ENCODE measurements around the gene R3HDM2.

Gene R3HDM2

DNA sequence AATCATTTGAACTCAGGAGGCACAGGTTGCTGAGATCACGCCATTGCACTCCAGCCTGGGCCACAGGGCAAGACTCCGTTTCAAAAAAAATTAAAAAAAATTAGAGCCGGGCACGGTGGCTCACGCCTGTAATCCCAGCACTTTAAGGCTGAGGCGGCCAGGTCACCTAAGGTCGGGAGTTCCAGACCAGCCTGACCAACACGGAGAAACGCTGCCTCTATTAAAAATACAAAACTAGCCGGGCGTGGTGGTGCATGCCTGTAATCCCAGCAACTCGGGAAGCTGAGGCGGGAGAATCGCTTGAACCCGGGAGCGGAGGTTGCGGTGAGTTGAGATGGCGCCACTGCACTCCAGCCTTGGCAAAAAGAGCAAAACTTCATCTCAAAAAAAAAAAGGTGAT is 35.7 kb downstream of the R3HDM2 start:
- TF ChIP-seq GATA3 (IDR thresholded peaks at IDR 0.05; ENCODE audit: low read depth, low read length), result no peak
- TF ChIP-seq GATA2 (IDR thresholded peaks at IDR 0.05; ENCODE audit: low read depth, low read length), result no peak

DNA sequence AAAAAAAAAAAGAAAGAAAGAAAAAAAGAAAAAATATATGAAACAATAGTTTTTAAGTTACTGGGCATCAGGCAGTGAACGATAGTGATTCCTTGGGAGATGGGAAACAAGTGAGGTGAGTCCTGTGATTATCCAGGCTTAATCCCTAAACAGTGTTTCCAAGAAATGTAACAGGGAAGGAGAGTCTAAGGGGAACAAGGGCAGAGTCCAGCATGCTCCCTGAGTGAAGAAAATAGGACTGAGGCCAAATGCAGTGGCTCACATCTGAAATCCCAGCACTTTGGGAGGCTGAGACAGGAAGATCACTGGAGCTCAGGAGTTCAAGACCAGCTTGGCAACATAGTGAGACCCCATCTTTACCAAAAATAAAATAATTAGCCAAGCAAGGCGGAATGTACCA is 40.7 kb downstream of the R3HDM2 start:
- TF ChIP-seq GATA3 (IDR thresholded peaks at IDR 0.05; ENCODE audit: low read depth, low read length) (no peak), GATA2 (IDR thresholded peaks at IDR 0.05; ENCODE audit: low read depth, low read length) (no peak)

DNA sequence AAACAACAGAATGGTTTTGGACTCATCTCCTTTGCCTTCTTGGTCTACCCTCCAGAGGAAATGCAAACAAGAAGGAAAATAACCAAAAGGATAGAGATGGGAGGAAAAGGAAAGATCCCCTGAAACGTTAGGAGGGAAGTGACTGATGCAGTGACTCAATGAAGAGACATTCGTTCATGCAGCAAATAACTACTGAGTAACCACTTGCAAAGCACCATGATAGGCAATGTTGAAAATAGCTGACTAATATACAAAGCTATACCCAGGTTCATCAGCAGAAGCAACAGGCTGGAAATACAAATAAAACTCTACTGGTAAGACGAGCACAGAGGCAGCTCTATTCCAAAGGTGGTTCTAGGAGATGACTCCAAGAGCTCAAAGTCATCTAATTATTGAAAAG is 41.8 kb downstream of the R3HDM2 start:
- TF ChIP-seq GATA2 (IDR thresholded peaks at IDR 0.05; ENCODE audit: low read depth, low read length) (no peak), GATA3 (IDR thresholded peaks at IDR 0.05; ENCODE audit: low read depth, low read length) (no peak)

DNA sequence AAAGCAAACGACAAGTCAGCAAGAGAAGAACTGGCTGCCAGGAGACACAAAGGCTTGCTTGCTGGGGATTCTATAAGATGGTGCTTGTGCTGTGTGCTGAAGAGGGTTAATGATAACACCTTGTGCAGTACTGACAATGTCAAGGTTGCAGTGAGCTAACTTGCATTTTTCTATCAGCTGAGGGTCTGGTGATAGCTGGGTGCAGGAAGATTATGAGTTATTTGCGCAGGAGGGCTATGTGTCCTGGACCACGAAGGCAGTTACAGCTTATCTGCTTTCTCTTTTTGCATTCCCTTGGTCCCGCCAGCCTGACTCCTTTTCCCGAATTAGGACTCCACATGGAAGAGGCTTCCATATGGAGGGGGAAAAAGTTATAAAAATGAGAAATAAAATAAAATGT is 42.4 kb downstream of the R3HDM2 start:
- TF ChIP-seq GATA2 (IDR thresholded peaks at IDR 0.05; ENCODE audit: low read depth, low read length) (no peak), GATA3 (IDR thresholded peaks at IDR 0.05; ENCODE audit: low read depth, low read length) (no peak)

DNA sequence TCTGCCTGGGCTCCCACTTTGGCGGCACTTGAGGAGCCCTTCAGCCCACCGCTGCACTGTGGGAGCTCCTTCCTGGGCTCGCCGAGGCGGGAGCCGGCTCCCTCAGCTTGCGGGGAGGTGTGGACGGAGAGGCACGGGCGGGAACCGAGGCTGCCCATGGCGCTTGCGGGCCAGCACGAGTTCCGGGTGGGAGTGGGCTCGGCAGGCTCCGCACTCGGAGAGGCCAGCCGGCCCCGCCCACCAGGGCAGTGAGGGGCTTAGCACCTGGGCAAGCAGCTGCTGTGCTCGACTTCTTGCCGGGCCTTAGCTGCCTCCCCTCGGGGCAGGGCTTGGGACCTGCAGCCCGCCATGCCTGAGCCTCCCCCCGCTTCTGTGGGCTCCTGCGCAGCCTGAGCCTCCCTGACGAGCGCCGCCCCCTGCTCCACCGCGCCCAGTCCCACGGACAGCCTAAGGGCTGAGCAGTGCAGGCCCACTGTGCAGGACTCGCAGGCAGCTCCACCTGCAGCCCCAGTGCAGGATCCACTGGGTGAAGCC is 44.6 kb downstream of the R3HDM2 start:
- TF ChIP-seq GATA3 (IDR thresholded peaks at IDR 0.05; ENCODE audit: low read depth, low read length), result no peak
- TF ChIP-seq GATA2 (IDR thresholded peaks at IDR 0.05; ENCODE audit: low read depth, low read length), result no peak

DNA sequence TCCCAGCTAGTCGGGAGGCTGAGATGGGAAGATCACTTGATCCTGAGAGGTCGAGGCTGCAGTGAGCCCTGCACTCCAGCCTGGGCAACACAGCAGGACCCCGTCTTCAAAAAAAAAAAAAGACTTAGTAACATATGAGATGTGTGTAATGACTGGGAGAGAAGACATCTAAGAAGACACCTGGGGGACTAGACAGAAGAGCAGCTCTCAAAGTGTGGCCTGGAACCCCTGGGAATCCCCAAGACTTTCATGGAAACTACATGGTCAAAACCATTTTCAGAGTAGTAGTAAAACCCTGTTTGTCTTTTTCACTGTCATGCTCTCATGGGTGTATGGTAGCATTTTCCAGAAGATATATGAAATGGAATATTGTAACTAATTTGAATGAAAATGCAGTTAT is 45.3 kb downstream of the R3HDM2 start:
- TF ChIP-seq GATA2 (IDR thresholded peaks at IDR 0.05; ENCODE audit: low read depth, low read length) (no peak), GATA3 (IDR thresholded peaks at IDR 0.05; ENCODE audit: low read depth, low read length) (no peak)

DNA sequence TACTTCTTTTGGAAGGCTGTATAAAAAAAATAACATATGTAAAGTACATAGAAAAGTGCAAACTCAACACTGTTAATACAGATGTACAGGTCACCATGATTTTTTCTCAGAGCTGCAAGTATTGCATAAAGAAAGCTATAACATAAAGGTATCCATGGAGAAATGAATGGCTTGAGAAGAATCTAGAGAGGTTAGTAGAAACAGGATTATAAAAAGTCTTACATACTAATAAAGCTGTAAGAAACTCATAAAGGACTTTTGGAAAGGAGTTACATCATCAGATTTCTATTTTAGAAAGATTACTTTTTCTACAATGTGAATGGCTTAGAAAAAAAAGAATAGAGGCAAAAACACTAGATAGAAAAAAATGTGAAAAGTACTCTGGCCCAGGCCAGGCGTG is 46.4 kb downstream of the R3HDM2 start:
- TF ChIP-seq GATA3 (IDR thresholded peaks at IDR 0.05; ENCODE audit: low read depth, low read length) (no peak), GATA2 (IDR thresholded peaks at IDR 0.05; ENCODE audit: low read depth, low read length) (no peak)

DNA sequence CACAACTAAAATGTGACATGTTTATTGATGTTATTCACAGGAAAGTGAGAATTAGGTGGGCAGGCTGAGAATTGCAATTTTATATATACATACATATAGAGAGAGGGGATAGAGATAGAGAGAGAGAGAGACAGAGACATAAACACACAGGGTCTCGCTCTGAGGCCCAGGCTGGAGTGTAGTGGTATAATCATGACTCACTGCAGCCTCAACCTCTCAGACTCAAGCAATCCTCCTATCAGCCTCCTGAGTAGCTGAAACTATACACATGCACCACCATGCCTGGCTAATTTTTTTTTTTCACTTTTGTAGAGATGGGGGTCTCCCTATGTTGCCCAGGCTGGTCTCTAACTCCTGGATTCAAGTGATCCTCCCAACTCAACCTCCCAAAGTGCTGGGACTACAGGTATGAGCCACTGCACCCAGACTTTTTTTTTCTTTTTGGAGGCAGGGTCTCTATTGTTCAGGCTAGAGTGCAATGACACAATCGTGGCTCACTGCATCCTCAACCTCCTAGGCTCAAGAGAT is 49.1 kb downstream of the R3HDM2 start:
- TF ChIP-seq GATA2 (IDR thresholded peaks at IDR 0.05; ENCODE audit: low read depth, low read length), result no peak
- no peak for TF ChIP-seq GATA3 (IDR thresholded peaks at IDR 0.05; ENCODE audit: low read depth, low read length)

GRCh38 chr12:57380300-57380699 is 50.5 kb downstream of the R3HDM2 start:
- TF ChIP-seq GATA2 (IDR thresholded peaks at IDR 0.05; ENCODE audit: low read depth, low read length) (no peak), GATA3 (IDR thresholded peaks at IDR 0.05; ENCODE audit: low read depth, low read length) (no peak)

DNA sequence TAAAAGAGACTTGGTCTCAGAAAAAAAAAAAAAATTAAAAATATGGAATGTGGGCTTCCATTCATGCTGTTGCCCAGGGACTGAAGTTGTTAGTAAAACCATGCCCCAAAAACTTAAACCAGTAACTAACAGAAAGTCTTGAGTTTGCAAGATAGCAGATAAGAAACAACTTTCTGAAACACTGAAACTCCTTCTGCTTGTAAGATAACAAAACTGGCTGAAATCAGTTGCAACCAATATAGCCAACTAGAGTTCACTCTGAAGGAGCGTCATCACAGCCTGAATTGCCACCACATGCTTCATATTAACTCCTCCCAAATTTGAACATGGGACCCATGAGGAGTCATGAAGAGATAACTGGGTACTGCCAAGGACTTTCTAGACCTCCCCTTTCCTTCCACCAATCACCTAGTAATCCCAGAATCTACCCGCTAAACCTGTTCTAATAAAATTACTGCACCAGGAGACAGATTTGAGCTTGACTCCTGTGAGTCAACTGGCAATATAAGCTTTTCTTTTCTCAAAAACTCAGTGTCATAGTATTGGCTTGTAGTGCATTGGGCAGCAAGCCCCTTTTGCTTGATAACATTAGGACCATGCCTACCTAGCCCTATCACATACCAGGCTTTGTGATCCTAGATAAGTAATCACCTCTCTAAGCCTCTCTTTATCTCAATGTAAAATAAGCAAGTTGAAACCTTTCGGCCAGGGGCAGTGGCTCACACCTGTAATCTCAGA is 53.6 kb downstream of the R3HDM2 start:
- TF ChIP-seq GATA3 (IDR thresholded peaks at IDR 0.05; ENCODE audit: low read depth, low read length) (no peak), GATA2 (IDR thresholded peaks at IDR 0.05; ENCODE audit: low read depth, low read length) (no peak)

DNA sequence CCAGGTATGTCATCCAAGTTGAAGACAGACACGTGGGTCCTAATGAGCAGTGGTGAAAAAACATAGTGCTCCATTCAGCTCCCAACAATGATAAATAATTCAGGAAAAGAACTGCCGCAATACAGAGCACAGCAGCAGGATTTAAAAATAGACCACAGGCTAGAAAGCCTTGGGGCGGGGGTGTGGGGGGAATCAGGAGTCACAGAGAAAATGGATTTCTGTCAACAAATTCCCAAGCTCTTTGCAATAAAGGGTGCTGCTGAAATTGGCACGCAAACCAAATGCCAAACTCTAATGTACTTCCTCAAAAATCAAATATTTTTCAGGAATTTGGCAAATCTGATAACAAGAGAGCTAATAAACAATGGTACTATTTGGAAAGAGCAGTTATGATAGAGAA is 58.6 kb downstream of the R3HDM2 start:
- TF ChIP-seq GATA3 (IDR thresholded peaks at IDR 0.05; ENCODE audit: low read depth, low read length) (no peak), GATA2 (IDR thresholded peaks at IDR 0.05; ENCODE audit: low read depth, low read length) (no peak)

GRCh38 chr12:57370696-57371095 is 60.1 kb downstream of the R3HDM2 start:
- no peak for TF ChIP-seq GATA2 (IDR thresholded peaks at IDR 0.05; ENCODE audit: low read depth, low read length)
- no peak for TF ChIP-seq GATA3 (IDR thresholded peaks at IDR 0.05; ENCODE audit: low read depth, low read length)

GRCh38 chr12:57370072-57370471 is 60.8 kb downstream of the R3HDM2 start:
- TF ChIP-seq GATA2 (IDR thresholded peaks at IDR 0.05; ENCODE audit: low read depth, low read length), result no peak
- TF ChIP-seq GATA3 (IDR thresholded peaks at IDR 0.05; ENCODE audit: low read depth, low read length), result no peak

- TF ChIP-seq GATA2 (IDR thresholded peaks at IDR 0.05; ENCODE audit: low read depth, low read length), result no peak
- no peak for TF ChIP-seq GATA3 (IDR thresholded peaks at IDR 0.05; ENCODE audit: low read depth, low read length)
Measured at GRCh38 chr12:57369202-57369601, 61.6 kb downstream of the R3HDM2 start.

DNA sequence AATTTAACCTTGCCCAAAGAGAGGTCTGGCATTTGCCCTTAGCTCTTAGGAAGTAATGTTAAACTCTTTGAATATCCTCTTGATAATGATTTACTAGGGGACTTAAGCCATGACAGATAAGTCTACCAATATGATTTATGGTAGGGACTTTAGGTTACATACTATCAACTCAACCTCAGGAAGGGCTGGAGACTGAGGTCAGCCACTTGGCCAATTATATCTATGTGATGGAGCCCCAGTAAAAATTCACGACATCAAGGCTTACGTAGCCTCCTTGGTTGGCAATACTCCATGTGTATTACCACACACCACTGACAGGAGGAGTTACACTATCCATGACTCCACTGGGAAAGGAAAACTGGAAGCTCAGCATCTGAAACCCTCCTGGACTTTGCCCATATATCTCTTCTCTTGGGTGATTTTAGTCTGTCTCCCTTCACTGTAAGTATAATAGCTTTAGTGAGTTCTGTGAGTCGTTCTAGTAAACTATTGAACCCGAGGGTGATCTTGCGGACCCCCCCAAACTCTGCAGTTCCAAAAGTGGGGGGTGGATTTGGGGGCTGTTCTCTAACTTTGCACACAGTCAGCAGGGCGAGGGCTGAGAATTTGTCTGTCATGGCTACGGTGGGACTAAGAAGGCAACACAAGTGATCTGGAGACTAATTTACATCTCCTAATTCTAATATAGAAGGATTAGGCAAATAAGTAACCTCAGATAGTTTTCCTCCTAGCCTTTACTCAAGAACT is 62.3 kb downstream of the R3HDM2 start:
- TF ChIP-seq GATA2 (IDR thresholded peaks at IDR 0.05; ENCODE audit: low read depth, low read length) (no peak), GATA3 (IDR thresholded peaks at IDR 0.05; ENCODE audit: low read depth, low read length) (no peak)

Data from SH-SY5Y (cell line).